NCI-H69 (cell line): ENCODE results near the gene C7orf57.
A peak's percentile ranks its signal among the peaks of the same experiment; 100 is the strongest.

Experiments used
- DNase-seq: peaks from one replicate; lab custom pipeline; 2025; lab: John Stamatoyannopoulos, UW

The C7orf57 gene

DNA sequence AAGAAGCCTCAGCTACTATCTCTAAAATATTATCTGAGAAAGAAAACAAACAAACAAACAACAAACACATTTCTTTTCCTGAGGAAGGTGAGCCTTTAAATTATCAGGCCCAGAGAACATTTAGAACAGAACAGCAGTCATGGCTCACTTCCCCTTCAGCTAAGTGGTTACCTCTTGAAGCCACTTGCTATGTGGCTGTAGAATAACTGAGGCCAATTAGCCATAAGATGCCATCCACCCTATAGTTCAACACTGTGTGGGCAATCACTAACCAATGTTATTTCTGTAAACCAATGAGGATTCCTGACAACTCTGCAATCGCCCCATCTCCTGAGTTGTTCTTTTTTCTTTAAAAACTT is 50.1 kb downstream of the C7orf57 start:
- DNase-seq = no peak

DNA sequence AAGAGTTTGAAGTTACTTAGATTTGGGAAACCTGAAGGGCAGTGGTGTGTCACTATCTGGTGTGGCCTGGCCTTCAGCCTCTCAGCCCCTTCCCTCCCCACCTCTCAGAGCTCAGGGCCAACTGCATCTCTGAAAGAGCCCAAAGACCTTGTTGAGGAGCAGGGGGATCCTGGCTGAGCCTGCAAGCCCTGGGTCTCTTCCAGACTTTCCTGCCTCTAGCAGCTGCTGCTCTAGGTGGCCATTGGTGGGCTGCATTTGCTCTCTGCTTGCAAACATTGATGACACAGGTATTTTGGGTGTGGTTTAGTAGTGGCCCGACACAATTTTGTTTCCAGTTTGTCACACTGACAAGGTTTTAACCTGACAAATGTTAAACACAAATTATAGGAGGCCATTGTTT is 50.6 kb downstream of the C7orf57 start:
- DNase-seq = no peak

DNA sequence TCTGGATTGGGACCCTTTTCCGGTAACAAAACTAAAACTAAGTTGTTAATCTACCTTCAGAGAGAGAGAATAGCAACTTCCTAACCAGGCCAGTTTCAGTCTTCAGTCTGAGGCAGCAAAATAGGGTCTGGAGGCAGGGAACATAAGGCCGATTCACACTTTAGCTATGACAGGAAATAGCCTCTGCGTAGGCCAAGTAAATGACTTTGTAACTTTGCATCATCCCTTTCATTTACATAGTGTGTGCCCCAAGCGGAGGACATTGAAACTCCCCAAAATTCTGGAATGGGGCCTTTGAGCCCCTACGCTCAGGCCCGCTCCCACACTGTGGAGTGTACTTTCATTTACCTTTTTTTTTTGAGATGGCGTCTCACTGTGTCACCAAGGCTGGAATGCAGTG is 52.0 kb downstream of the C7orf57 start:
- no peak for DNase-seq

DNA sequence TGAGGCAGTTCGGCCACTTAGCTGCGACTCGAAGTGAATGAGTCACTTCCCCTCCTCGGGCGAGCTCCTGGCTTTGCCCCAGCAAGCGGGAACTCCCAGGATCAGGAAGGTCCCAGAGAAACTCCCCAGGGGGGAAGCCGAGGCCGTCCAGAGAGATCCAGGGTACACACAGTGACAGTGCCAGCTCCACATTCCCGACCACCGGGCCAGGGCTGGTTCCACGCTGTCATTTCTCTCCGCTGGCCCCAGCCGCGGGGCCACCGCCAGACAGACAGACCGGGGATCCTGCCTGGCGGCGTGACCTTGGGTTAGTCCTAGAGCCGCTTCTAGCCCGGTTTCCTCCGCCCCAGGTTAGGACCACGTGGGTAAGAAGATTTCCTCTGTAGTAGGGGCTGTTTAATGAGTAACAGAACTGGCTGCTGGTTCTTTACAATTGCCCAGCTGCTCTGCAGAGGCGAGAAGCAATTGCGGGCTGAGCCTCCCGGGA is 53.3 kb downstream of the C7orf57 start:
- peak; percentile 73 for DNase-seq

DNA sequence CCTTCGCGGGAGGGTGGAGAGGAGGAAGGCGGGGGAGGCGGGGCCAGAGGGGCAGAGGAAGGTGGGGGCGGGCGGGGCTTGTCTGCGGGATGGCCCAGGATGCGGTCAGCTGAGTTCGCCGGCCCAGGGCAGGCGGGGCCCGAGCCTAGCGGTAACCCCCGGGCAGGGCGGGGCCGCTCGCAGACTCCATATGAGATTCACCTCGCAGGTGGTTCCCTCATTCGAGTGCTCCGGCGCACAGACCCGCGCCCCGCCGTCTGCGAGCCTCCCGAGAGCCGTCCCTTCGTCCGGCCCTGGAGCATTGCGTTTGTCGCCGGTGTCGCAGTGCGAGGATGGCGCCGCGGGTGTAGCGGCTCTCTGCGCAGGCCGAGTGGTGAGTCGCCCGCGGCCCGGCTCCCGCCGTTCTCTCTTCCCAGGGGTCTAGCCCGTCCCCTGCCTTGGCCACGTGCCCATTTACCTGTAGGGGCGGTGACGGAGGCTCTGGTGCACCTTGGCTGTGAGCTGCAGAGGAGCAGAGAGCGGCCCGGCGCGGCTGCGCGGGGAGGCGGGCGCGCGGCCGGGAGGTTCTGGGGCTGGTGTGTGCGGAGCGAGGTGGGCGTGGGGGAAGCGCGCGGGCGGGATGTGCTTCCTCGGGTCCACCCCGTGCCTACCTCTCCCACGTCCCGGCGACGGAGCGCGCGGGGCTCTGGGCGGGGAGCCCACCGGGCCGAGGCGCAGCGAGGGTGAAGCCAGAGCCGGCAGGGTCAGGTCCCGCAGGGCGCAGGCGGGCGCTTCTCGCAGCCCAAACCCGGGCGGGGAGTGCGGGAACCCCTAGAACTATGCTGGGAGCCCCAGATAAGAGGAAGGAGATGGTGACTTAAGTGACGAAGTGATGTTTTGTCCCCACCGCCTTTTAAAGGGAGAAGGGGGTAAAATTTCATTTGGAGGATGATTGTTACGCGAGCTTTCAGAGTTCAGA is 54.0 kb downstream of the C7orf57 start, which contains the start of gene UPP1:
Gene UPP1 (plus strand): TSS at position 220 of the 958 bp plus-strand sequence. CDS start 5,519 bp downstream, outside the sequence.
- DNase-seq = peak; percentile 88

DNA sequence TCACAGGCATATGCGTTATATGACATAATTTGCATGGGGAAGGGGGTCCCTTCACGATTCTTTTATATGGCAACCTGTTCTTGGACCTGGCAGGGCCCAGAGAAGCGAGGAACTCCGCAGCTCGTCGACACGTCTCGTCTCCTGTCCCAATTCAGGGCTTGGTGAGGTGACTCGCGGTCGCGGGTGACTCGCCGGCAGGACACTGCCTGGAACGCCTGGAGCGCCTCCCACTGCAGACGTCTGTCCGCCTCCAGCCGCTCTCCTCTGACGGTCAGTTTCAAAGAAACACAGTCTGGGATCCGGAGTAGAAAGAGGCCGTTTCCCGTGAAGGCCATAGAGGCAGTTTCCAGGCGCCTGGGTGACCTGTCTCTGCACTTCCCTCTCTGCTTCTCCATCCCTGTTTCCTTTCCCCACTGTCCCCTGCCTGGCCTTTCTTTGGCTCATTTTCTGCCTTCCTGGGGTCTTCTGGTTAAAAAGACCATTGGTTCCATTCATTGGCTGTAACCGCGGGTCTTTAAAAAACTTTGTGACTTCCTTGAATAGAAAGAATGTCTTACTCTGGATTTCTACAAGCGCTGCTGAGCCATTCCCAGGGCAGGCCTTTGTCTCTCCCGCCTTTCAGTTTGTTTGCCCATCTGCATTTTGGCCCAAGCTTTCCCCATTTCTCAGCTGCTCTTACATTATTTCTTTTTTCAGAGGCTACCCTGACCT is 54.9 kb downstream of the C7orf57 start:
- peak; percentile 21 for DNase-seq

DNA sequence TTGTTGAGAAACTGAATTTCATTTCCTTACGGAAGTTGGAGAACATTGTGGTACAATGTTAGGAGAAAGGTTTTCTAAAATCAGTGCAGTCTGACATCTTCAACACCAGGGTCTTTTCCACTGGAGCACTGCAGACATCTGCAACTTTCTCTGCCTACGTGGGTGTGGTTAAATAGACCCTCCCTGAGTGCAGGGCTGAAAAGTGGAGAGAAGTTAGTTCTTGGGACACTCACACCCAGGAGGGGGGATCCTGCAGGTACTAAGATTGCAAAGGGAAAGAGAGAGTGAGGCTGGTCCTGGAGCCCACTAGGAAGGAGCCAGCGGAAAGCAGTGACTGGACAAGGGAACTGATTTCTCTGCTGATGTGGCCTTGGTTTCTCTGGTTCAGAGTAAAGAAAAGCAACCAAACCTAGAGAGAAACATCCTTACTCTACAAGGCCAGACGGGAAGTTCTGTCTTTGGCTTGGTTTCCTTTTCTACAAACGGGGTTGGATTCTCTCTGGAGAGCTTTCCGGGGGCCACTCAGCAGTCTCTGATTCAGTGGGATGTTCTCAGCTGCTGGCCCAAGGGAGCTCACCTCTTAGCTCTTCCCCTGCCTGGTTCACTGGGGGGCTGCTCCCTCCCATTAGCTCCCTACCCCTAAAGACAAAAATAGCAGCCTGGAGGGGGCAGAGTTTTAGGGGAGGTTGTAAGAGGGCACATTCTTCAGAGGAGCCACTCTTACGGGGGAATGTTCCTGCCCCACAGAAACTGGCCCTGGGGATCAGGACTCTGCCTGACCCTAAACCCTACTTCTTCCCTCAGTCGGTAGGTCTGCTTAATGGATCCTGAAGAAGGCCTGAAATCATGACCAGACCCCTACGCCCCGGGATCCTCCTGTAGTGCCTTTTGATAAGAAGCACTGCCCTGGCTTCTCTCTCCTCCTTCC is 56.4 kb downstream of the C7orf57 start:
- DNase-seq = no peak

DNA sequence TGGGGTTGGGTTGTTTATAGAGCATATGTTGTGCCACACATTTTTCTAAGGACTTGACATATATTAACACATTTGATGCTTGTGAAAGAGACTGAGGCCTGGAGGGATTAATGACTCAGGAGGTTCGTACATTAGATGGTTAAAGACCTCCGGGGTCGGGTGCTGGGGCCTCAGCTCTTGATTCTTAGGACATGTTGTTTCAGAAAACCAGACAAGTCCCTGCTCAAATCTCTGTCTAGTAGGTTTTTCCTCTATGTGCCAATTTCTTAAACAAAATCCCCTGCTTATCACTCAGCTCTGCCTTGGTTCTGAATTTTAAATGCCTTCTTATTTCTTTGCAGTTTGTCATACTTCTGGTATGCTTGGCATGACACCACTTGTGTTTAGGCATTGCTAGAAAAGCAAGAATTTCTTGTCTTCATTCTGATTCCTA is 59.5 kb downstream of the C7orf57 start:
- DNase-seq = no peak

DNA sequence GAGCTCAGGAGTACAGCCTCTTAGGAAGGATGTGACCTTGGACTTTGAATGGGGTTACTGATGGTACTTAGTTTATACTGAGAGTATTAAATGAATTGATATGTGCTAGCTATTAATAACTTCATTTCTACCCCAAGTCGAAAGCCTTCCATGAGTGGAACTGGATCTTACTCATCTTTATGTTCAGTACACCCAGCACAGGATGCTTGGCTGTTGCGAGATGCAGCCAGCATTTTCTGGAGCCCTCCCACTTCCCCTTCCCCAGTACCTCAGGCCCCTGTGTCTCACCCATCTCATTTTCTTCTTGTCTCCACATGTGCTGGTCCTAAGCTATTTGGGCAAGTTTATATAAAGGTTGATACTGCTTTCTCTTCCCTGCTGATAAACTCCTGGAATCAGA is 60.9 kb downstream of the C7orf57 start:
- DNase-seq = no peak

DNA sequence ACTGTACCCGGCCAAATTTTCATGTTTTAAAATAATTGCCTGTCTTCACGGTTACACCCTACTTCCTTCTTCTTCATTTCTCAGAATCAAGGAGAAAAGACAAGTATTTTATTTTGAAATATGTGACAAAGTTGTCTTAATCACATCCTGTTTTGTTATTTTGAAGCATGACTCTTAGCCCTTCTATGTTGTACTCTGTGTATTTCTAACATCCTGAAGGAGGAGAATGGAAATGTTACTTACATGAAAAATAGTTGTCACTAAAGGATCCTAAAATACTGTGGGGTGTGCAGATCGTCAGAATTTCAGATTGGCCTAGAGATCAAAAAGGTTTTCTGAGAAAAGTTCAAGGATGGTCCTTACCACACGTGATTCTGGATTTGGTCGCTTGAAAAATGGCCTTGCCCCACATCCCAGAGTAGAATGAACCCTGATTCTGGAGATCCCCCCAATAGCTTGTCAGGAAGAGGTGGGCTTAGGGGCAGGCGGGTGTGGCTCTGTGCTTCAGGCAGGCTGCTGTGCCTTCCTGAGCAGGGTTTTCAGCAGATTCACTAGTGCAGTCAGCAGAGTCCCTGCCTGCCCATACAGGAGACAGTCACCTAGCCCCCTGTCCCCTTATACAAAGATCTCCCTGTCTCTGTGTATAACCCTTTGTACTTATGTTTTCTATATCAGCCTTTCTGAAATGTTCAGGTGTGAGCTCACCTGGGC is 62.3 kb downstream of the C7orf57 start:
- no peak for DNase-seq

DNA sequence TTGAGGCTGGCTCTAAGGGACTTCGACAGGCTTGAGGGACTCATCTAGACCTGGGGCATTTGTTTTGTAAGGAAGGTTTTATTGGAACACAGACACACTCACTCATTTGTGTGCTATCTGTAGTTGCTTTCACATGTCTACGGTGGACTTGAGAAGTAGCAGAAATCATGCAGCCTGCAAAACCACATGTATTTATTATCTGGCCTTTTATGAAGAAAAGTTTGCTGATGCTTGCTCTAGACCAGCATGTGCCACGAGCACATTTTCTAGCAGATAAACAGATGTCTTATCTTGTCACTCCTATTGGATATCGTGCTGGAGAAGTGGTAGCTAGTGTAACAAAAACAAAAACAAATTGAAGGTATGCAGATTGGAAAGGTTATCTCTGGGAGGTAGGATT is 63.5 kb downstream of the C7orf57 start:
- DNase-seq = no peak

DNA sequence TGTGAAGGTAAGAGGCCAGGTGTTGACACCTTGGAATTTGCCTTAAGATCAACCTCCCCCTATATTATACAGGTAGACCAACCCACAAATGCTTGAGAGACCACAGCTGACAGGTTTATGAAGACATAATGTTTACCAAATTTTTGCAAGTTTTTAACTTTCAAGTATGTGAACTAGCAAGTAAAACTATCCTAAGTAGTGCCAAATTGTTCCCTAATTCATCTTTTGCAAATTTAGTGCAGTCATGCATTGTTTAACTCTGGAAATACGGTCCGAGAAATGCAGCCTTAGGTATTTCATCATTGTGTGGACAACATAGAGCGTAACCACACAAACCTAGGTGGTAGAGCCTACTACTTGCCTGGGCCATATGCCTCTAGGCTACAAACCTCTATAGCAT is 64.4 kb downstream of the C7orf57 start:
- DNase-seq = no peak

DNA sequence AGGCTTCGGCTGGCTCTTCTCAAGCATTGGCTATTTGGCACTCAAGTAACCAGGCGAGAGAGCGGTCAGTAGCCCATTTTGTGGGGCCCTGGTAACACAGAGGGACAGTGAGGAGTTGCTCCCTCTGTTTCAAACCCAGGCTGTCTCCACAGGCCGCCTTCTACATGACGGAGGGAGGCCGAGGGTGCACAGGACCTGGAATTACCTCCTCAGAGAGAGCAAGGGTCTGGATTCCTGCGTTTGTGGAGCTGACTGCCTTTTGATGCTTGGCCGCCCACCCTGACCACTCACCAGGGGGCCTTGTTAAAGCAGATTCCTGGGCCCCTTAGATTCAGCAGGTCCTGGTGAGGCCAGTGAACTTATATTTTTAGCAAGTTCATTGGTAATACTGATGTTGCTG is 66.0 kb downstream of the C7orf57 start:
- no peak for DNase-seq

DNA sequence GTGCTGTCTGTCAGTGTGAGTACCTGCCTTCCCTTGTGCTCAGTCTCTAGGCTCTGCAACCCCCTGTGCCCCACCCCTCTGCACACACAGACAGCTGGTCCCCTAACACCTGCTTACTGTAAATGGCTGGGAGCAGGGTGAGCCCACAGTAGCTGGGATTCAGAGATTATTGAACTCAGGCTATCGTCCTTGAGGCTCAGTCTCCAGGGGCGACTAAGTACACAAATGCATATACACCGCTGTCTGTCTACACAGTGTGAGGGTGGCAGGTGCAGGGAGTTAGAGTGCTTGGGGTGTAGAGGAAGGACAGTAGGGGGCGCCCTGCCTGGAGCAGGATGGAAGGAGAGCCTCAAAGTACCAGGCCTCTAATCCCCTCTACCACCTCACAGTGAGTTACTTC is 66.6 kb downstream of the C7orf57 start:
- peak; percentile 63 for DNase-seq

DNA sequence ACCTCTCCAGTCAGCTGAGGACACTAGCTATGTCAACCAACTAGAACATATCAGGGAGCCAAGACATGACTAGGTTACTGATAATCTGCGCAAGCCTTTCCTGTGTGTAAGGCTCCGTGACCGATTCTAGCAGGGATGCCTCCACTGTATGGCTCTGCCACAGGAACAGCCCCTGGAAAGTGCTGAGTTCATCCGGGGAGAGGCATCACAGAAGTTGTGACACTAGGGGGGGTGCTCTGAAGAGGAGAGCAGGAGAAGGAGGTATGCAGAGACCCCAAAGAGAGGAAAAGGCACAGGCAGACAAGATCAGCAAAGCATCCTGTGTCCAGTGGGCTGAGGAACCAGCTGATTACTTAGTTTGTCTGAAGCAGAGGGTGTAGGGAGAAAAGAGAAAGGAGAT is 67.2 kb downstream of the C7orf57 start:
- no peak for DNase-seq

DNA sequence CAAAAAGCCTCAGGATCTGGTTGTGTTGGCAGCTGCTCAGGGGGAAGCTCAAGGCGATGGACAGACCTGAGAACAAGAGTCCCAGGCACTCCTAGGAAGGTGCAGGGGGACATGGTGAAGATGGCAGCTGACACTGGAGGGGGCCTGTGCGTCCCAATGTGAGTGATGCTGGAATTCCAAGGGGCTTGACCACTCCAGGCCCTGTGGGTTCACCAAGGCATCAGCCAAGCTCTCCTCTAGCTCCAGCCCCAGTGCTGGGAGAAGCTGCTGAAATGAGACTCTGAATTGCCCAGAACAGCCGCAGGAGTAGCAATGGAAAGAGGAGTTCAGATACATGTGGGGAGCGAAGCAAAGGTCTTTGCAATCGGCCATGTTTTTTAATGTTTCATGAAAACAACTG is 69.7 kb downstream of the C7orf57 start:
- DNase-seq = no peak

DNA sequence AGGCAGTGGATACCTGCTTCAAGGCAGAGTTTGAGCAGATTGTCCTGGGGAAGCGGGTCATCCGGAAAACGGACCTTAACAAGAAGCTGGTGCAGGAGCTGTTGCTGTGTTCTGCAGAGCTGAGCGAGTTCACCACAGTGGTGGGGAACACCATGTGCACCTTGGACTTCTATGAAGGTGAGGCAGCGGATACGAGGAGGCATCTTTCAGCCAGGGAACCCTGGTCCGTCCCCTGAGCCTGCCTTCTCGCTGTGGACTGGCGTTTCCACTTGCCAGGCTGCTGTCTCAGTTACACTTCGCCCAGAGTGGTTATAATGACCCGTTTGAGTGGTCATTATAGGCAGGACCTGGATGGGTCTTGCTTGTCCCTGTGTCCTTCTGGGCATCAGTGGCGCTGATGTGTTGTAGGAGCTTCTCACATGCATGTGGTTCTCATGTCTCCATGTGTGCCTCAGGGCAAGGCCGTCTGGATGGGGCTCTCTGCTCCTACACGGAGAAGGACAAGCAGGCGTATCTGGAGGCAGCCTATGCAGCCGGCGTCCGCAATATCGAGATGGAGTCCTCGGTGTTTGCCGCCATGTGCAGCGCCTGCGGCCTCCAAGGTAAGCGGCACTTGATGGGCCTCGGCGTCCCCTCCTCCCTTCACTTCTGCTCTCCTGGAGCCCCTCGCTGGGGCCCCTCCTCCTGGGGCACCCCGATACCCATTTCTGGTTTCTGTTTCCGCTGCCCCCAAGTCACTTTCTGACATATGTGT is 71.7 kb downstream of the C7orf57 start:
- DNase-seq = no peak

DNA sequence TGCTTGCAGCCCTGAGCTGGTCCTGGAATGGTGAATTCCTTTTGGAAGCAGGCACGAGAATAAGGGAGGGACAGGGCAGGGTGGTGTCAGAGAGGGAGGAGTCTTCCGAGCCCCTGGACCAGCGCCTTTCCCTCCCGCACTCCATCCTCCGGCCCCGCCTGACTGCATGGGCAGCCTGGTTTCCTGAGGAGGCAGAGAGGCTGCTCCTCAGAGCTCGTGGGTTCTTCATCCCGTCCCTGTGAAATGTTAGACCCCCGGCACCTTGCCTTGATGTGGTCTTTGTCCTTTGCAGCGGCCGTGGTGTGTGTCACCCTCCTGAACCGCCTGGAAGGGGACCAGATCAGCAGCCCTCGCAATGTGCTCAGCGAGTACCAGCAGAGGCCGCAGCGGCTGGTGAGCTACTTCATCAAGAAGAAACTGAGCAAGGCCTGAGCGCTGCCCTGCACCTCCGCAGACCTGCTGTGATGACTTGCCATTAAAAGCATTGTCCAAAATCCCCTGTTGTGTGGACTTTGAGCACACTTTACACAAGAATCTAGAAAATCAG is 72.7 kb downstream of the C7orf57 start:
- DNase-seq = no peak

DNA sequence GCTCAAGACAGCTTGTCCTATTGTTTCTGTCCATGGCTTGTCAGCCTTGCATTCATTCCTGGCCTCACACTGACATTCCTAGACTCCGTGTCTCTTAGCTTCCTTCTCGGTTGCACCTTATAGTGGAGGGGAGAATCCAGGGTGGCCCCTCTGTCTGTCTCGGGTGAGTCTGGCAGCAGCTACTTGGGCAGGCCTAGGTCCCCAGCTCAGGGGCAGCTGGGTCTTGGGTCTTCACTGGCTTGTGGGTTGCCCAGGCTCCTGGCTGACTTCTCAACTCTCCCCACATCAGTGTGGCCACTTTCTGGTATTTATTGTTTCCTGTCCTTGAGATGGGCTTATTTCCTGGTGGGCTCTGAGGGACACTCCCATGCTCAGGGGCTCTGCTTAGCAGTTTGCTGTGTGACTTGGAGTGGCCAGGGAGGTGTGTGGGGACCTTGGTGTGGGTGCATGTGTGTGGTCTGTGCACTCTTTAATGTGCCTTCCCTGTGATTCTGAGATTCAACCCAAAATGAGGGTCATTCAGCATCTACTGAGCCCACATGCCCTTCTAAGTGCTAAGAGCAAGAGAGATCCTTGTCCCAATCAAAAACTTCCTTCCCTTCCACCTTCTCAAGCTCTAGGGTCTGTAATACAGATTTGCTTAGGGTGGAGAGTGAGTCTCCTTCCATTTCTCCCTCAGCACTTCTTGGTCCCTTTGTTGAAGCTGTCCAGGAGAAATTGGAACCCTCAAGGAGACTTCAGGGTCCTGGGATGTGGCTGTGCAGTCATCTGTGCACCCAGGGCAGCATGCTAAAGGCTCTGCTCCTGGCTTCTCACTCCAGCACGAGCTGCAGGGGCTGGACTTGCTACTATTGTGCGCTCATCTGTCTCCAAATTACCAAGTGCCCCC is 73.9 kb downstream of the C7orf57 start:
- no peak for DNase-seq
